ENCODE measurements around the gene UPB1.

DNA sequence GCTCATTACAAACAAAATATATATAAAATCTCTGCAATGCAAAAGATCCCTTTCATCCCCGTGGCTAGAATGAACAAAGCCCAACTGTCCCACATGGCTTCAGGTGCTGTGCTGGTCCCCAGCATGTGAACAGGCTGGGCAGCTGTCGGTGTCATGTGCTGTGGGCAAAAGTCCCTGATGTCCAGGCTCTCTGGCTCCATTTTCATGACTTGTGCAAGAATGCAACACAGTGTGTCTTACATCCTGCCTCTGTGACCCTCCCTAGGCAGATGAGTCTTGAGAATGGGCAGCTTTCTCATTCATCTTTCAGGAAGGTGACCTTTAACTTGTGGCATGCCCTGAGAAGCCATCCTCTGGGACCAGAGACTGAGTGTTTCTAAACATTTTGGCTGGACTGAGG lies 45.3 kb downstream of the UPB1 start:
- TF ChIP-seq, protein P1, sequence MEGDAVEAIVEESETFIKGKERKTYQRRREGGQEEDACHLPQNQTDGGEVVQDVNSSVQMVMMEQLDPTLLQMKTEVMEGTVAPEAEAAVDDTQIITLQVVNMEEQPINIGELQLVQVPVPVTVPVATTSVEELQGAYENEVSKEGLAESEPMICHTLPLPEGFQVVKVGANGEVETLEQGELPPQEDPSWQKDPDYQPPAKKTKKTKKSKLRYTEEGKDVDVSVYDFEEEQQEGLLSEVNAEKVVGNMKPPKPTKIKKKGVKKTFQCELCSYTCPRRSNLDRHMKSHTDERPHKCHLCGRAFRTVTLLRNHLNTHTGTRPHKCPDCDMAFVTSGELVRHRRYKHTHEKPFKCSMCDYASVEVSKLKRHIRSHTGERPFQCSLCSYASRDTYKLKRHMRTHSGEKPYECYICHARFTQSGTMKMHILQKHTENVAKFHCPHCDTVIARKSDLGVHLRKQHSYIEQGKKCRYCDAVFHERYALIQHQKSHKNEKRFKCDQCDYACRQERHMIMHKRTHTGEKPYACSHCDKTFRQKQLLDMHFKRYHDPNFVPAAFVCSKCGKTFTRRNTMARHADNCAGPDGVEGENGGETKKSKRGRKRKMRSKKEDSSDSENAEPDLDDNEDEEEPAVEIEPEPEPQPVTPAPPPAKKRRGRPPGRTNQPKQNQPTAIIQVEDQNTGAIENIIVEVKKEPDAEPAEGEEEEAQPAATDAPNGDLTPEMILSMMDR (IDR thresholded peaks at IDR 0.05), result no peak
- TF ChIP-seq POLR2A (IDR thresholded peaks at IDR 0.05), result no peak
